ENCODE data around the gene KDELR3. TPM values are rescaled to one million over a fixed set of nuclear protein-coding genes. Genes with fewer than 3 reads are reported as not detected.

Gene KDELR3
- total RNA-seq, 2 donors from 2014 or later = 16.8 to 52.9 TPM

GRCh38 chr22:38456841-38457699, 10.8 kb upstream of the KDELR3 start:
- ATAC-seq (ENCODE audit: insufficient number of reproducible peaks, low FRiP score, low read depth) (no peak), DNase-seq (ENCODE audit: low spot score) (no peak)
- Histone ChIP-seq H3K4me3 (no peak overlapping the region), H3K36me3 (no peaks in the 10 kb centered on the region), H3K27ac (no peak overlapping the region), H3K27me3 (replicated peaks; ENCODE audit: insufficient read depth) (no peaks in the 10 kb centered on the region), H3K9me3 (no peaks in the 10 kb centered on the region), H3K4me1 (ENCODE audit: control insufficient read depth in 1 of 2, low read depth in 2 of 2) (peaks cover 5 to 36% of the 10 kb centered on the region in 2 donors)
- TF ChIP-seq, protein P1, sequence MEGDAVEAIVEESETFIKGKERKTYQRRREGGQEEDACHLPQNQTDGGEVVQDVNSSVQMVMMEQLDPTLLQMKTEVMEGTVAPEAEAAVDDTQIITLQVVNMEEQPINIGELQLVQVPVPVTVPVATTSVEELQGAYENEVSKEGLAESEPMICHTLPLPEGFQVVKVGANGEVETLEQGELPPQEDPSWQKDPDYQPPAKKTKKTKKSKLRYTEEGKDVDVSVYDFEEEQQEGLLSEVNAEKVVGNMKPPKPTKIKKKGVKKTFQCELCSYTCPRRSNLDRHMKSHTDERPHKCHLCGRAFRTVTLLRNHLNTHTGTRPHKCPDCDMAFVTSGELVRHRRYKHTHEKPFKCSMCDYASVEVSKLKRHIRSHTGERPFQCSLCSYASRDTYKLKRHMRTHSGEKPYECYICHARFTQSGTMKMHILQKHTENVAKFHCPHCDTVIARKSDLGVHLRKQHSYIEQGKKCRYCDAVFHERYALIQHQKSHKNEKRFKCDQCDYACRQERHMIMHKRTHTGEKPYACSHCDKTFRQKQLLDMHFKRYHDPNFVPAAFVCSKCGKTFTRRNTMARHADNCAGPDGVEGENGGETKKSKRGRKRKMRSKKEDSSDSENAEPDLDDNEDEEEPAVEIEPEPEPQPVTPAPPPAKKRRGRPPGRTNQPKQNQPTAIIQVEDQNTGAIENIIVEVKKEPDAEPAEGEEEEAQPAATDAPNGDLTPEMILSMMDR (IDR thresholded peaks at IDR 0.05) = no peak

- Histone ChIP-seq H3K9me3 (no peaks in the 10 kb centered on the region), H3K27me3 (replicated peaks; ENCODE audit: insufficient read depth) (no peaks in the 10 kb centered on the region), H3K27ac (no peak overlapping the region), H3K36me3 (no peaks in the 10 kb centered on the region), H3K4me1 (ENCODE audit: control insufficient read depth in 1 of 2, low read depth in 2 of 2) (peaks cover 0 to 17% of the 10 kb centered on the region in 2 donors), H3K4me3 (no peak overlapping the region)
- TF ChIP-seq, protein P1 (IDR thresholded peaks at IDR 0.05) = no peak
- DNase-seq (ENCODE audit: low spot score) (no peak), ATAC-seq (ENCODE audit: insufficient number of reproducible peaks, low FRiP score, low read depth) (no peak)
These were observed 7.5 kb upstream of the KDELR3 start for GRCh38 chr22:38460426-38460840.

DNA sequence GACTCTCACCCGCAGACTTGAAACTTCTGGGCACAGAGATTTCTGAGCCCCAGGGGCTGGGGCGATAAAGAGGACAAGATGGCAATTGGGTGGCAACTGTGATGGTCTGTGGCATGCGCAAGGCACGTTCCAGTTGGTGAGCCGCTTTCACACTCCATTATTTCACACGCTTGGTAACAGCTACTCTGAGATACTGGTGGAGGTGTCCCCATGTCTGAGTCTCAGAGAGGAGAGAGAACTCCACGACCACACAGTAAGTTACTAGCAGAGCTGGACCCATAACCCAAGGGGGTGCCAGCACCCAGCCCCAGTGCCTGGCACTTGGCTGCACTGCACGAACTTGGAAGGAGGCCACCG, 6.9 kb upstream of the KDELR3 start:
- Histone ChIP-seq H3K36me3 (no peaks in the 10 kb centered on the region), H3K27me3 (replicated peaks; ENCODE audit: insufficient read depth) (no peaks in the 10 kb centered on the region), H3K27ac (no peak overlapping the region), H3K9me3 (no peaks in the 10 kb centered on the region), H3K4me3 (peak overlapping the region; percentile 53), H3K4me1 (ENCODE audit: control insufficient read depth in 1 of 2, low read depth in 2 of 2) (peaks cover 0 to 14% of the 10 kb centered on the region in 2 donors)
- no peak for DNase-seq (ENCODE audit: low spot score)
- no peak for ATAC-seq (ENCODE audit: insufficient number of reproducible peaks, low FRiP score, low read depth)
- TF ChIP-seq, protein P1 (IDR thresholded peaks at IDR 0.05) = no peak

DNA sequence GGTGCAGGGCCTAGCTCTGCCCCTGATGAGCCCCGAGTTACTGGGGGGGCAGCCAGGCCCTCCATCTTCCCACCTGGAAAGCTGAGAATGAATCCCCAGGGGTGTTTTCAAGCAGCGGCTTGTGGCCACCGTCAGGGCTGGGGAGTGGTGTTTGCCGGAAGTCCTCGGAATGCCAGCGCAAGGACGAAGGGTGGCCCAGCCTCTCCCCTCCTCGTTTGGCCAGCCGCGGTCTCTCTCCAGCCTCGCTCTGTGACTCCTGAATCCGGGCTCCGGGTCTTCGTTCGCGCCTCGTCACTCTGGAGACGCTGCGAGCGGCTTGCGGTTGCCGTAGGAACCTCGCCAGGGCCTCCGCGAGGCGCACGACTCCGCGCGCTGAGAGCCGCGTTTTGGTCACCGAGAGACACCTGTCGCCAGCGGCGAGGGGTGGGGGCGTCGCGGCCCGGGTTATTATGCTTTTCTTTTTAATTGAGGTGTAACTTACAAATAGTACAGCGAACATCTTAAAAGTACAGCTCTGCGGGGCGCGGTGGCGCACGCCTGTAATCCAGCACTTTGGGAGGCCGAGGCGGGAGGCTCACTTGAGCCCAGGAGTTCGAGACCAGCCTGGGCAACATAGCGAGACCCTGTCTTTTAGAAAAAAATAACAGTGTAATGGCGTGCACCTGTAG, 6.3 kb upstream of the KDELR3 start:
- H3K4me1 ChIP-seq (ENCODE audit: control insufficient read depth in 1 of 2, low read depth in 2 of 2) = peaks cover 0 to 14% of the 10 kb centered on the region in 2 donors
- H3K4me3 ChIP-seq = peak overlapping the region; percentile 53
- H3K9me3 ChIP-seq = no peaks in the 10 kb centered on the region
- TF ChIP-seq, protein P1 (IDR thresholded peaks at IDR 0.05) = no peak
- no peak overlapping the region for H3K27ac ChIP-seq
- no peaks in the 10 kb centered on the region for H3K36me3 ChIP-seq
- peak; percentile 51 for ATAC-seq (ENCODE audit: insufficient number of reproducible peaks, low FRiP score, low read depth)
- no peaks in the 10 kb centered on the region for H3K27me3 ChIP-seq (replicated peaks; ENCODE audit: insufficient read depth)
- peak; percentile 51 for DNase-seq (ENCODE audit: low spot score)
